Effector CD8-positive, alpha-beta T cell (primary cell): ENCODE measurements around the gene CPPED1.
"Not testable (repeated sequence)": the region's sequence is repeated elsewhere in the genome, so short reads cannot be mapped to it uniquely, and the experiment has no call there.

Experiments used
- DNase-seq: peaks from one replicate; lab custom pipeline; 2025; lab: John Stamatoyannopoulos, UW
- total RNA-seq, 4 experiments: gene quantifications; one replicate each; lab custom pipeline; 2026; lab: John Stamatoyannopoulos, UW

Gene CPPED1, protein sequence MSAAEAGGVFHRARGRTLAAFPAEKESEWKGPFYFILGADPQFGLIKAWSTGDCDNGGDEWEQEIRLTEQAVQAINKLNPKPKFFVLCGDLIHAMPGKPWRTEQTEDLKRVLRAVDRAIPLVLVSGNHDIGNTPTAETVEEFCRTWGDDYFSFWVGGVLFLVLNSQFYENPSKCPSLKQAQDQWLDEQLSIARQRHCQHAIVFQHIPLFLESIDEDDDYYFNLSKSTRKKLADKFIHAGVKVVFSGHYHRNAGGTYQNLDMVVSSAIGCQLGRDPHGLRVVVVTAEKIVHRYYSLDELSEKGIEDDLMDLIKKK
- 7.4 to 11.2 (median 8.7) reads per million in 4 experiments for total RNA-seq

DNA sequence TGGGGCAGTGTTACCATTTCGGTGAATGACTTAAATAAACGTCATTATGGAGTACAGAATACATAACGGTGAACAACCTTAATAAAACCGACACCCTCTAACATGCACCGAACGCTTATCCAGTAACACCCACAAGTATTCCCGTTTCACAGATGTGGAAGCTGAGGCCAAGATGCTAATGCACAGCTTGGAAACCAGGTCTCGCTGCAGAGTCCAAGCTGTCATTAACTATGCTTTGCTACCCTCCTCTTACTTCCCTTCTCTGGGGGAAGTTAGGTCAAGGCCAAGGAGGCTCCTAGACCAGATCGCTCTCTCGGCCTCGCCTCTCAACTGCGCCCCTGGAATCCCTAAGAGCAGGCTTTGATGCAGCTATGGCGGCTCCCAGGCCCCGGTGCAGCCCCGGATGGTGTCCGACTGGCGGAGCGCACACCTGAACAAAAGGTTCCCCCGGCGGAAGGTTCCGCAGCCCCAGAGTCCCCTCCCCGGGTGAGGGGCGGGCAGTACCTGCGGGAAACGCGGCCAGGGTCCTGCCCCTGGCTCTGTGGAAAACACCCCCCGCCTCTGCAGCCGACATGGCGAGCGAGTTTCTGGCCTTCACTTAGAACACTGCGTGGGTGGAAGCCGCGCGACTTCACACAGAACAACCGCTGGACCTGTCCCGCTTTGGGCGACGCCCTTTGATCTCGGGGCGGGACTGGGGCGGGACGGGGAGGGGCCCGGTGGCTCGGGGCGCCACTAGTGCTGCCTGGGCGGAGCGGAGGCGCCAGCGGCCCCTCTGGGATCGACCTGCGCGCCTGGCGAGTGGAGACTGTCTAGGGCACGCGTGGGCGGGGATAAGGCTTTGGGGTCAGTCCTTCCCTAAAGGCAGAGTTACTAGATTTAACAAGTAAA, at the start of gene CPPED1:
Gene CPPED1, minus strand, starts transcription at position 685 of the 891 bp plus-strand sequence. Its CDS starts 111 bp downstream, at position 574.
- DNase-seq = peak; percentile 83

DNA sequence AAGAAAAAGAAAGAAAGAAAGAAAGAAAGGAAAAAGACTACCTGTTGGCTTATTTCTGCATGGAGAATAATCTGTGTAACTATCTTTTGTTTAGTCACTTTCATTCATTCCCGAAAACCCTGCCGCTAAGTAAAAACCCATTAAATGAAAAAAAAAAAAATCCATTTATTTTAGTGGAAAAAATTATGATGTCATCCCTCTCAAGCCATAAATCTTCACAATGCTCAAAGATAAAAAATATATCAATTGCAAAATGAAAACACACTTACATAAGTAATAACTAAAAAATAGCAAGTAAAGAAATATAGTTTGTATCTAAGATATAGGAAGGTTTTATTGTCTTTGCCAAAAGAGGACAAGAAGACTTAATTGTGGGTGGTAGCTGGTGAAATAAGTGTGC, 46.5 kb upstream of the CPPED1 start:
- no peak for DNase-seq

DNA sequence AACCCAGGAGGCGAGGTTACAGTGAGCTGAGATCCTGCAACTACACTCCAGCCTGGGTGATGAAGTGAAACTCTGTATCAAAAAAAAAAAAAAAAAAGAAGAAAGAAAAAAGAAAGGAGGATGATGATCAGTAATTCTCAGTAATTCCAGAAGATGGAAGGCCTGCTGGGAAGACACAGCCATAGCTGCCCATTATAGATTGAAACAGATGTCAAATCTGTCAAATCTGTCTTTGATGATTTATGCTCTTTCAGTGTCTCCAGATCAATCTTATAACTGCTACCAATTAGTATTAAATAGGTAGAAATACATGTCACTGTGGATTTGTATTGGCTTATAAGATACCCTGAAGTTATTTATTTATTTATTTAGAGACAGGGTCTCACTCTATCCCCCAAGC, 42.9 kb upstream of the CPPED1 start:
- no peak for DNase-seq

- DNase-seq = no peak
Observed at GRCh38 chr16:12845282-12845681, 41.6 kb upstream of the CPPED1 start.

GRCh38 chr16:12837756-12838155, 34.1 kb upstream of the CPPED1 start:
- no peak for DNase-seq

GRCh38 chr16:12837291-12837690, 33.6 kb upstream of the CPPED1 start:
- DNase-seq = no peak

DNA sequence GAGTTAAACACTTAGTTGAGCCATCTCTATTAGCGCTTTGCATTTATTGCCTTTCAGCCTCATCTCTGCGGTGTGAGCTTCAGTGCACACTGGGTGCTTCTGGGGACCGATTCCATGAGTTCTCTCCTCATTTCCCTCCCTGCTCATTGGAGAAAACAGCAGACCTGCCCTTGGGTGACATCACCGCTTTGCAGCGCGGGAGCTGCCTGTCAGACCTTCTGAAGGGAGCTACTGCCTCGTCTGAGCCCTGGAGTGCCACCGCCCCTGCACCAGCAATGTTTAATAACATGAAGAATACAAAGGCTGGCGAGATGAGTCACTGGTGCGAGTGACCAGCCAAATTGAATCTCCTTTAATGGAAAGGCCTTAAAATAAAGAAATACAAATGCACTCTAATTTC, 30.2 kb upstream of the CPPED1 start:
- no peak for DNase-seq

- no peak for DNase-seq
Observed at GRCh38 chr16:12829096-12829888, 25.6 kb upstream of the CPPED1 start.

DNA sequence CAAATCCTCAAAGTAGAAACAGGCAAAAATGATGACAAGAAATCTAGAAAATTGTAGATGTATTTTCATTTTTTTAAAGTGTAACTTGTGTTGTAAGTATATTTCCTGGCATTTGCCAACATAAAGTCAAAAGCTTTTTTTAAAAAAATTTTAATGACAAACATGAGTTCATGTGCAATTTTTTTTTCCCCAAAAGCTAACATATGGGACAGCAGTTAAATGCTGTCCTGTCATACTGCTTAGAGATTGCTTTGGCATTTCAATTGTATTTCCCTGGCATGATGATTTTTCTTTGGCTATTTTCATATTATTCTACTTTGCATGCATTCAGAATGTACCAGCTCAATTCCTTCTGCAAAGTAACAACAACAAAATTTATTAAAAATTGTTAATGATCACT, 24.5 kb upstream of the CPPED1 start:
- DNase-seq = no peak

DNA sequence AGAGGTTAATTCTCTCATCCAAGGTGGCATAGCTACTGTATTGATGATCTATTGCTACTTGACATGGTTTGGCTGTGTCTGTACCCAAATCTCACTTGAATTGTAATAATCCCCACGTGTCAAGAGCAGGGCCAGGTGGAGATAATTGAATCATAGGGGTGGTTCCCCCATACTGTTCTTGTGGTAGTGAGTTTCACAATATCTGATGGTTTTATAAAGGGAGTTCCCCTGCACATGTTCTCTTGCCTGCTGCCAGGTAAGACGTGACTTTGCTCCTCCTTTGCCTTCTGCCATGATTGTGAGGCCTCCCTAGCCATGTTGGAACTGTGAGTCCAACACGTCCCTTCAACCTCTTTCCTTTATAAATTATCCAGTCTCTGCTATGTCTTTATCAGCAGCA, 22.9 kb upstream of the CPPED1 start:
- no peak for DNase-seq

DNA sequence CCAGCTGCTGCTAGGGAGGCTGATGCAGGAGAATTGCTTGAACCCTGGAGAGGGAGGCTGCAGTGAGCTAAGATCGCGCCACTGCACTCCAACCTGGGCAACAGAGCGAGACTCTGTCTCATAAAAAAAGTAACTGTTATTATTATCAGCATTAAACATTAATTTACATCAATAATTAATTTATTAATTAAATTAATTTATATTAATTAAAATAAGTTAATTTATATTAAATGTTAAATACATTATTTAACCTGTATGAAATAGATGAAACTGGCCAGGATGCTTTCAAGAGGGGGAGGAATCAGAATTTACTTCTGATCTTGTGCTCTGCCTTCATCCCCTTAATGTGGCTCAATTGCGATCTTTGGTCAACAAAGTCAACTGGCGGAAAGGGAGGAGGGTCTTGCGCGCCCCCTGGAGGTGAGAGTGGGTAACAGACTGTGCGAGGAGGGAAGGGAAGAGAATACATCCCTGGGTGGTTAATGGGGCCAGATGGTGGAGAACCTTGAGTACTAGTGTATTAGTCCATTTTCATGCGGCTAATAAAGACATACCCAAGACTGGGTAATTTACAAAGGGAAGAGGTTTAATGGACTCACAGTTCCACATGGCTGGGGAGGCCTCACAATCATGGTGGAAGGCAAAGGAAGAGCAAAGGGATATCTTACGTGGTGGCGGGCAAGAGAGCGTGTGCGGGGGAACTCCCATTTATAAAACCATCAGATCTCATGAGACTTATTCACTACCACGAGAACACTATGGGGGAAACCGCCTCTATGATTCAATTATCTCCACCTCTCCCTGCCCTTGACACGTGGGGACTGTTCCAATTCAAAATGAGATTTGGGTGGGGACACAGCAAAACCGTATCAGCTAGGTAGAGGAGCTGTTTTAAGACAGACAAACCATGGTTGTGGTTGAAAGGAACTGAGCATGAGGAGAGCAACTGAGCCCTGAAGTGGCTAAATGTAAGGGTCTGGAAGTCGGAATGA, 15.7 kb upstream of the CPPED1 start:
- peak; percentile 64 for DNase-seq

DNA sequence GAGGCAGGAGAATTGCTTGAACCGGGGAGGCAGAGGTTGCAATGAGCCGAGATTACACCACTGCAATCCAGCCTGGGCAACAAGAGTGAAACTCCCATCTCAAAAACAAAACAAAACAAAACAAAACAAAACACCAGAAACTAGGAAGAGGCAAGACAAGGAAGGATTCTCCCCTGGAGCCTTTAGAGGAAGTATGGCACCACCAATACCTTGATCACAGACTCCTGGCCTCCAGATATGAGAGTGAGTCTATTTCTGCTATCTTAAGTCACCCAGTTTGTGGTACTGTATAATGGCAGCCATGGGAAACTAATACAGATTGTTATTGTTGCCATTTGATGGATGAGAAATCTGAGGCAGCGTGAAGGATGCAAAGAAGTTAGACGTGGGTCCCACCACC, 14.6 kb upstream of the CPPED1 start:
- DNase-seq = no peak

DNA sequence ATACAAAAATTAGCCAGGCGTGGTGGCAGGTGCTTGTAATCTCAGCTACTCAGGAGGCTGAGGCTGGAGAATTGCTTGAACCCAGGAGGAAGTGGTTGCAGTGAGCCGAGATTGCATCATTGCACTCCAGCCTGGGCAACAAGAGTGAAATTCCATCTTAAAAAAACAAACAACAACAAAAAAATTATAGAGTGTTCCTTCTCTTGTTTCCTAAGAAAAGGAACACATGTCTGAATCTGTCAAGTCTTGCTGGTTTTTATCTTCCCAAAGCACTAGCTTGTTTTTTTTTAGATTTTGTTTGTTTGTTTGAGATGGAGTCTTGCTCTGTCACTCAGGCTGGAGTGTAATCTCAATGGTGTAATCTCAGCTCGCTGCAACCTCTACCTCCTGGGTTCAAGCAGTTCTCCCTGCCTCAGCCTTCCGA, 13.1 kb upstream of the CPPED1 start:
- not testable (repeated sequence) for DNase-seq

DNA sequence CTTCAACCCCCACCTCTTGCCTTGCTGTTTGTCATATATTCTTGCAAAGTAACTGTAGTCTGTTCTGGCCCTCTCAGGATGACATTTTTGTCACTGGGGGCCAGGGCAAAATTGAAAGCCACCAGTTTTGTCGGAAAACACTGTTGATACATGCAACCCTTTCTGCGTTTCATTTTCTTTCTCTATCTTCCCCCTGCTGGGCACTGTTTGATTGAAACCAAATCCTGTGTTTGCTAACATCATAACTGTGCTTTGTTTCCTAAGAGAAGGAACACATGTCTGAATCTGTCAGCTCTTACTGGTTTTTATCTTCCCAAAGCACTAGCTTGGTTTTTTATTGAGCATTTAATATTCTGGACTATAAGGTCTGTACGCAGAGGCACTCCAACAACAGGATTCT, 11.7 kb upstream of the CPPED1 start:
- DNase-seq = no peak

GRCh38 chr16:12813734-12814133, 10.0 kb upstream of the CPPED1 start:
- DNase-seq = not testable (repeated sequence)

DNA sequence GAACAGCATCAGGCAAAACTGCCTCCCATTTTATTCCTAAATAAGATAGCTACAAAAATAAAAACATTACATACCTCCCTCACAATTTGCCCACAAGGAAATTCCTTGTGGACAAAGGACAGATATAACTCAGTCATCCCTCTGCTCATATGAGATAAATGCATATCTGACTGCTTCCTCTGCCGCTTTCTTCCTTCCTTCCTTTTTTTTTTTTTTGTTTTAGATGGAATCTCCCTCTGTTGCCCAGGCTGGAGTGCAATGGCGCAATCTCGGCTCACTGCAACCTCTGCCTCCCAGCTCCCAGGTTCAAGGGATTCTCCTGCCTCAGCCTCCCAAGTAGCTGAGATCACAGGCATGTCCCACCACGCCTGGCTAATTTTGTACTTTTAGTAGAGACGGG, 9.6 kb upstream of the CPPED1 start:
- not testable (repeated sequence) for DNase-seq

- no peak for DNase-seq
Observed at GRCh38 chr16:12811441-12812383, 8.0 kb upstream of the CPPED1 start.

DNA sequence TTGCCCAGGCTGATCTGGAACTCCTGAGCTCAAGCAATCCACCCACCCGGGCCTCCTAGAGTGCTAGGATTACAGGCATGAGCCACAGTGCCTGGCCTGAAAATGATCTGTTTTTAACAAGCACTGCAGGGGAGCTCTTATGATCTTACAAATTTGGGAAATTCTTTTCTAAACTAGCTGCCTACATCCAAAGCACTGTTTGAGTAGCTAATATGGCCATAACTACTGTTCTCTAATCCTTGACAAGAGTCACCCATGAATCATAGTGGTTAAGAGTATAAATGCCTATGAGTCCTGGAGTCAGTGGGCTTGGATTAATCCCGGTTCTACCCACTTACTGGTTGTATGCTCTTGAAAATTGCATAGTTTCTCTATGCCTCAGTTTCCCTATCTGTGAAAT, 1.4 kb upstream of the CPPED1 start:
- DNase-seq = no peak

DNA sequence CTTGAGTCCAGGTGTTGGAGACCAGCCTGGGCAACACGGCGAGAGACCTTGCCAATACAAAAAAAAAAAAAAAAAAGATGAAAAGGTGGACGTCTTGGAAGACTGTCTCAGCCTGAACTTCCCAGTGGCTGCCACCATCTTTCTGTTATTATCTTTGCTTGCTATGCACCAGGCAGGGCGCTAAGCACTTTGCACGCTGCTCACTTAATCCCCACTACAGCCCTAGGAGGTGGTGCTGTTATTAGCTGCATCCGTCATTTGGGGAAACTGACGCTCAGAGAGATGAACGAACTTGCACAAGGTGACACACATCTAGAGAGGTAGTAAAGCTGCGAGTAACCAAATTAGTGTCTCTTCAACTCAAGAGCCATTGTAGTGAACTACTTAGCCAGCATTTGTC, 708 bp upstream of the CPPED1 start:
- DNase-seq = no peak

DNA sequence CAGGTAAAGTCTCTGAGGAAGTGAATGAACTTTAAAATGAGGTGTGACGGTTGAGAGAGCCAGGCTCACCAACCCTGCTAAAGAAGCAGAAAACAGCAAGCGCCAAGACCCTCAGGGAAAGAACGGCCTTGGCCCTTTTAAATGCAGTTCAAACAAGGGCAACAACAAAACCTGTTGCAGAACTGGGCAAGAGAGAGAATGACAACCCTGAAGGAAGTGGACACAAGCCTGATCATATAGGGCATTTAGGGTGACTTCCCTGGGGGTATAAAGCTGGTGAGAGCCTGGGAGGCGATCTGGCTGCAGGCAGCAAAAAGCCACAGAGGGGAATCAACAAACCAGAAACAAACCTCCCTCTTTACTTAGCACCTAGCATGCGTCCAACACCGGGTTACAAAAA, 1.0 kb downstream of the CPPED1 start:
- no peak for DNase-seq
